ENCODE results near the gene WDR35. TPM values are rescaled to one million over a fixed set of nuclear protein-coding genes. Genes with fewer than 3 reads are reported as not detected.

WDR35 gene
- total RNA-seq, 1 experiment from 2014 or later: 16.7 TPM

DNA sequence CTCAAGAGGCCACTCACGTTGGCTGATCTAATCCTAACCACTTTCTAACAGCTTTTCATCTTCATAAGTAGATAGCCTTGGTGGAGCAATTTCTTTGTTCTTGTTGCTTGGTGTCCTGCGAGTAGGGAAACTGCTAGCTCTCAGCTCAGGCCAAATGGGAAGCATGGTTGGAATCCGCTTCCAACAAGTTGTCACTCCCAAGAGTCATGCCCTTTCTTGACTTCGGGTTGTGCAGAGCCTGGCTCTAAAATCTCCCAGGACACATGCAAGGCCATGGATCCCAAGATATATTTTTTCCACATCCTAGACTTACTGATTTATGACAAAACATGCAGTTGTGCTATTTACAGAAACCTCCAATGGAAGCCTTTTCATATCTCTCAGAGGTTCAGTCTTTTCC lies 29.8 kb upstream of the WDR35 start:
- H2AK5ac ChIP-seq (ENCODE audit: insufficient read length, low read length): no peak overlapping the region
- peaks cover 27 to 35% of the 10 kb centered on the region in 2 experiments for H3K9me3 Mint-ChIP-seq
- H3K56ac ChIP-seq (ENCODE audit: insufficient read length, low read depth, low read length): no peak overlapping the region
- H3K23ac ChIP-seq (ENCODE audit: insufficient read length, low read depth, low read length): no peak overlapping the region
- H3K36me3 Mint-ChIP-seq (ENCODE audit: insufficient read depth in 1 of 3, low read depth in 3 of 3): peaks cover 20 to 29% (median 23%) of the 10 kb centered on the region in 3 experiments
- H3K4ac ChIP-seq (ENCODE audit: low read depth, low read length): no peak overlapping the region
- H2BK20ac ChIP-seq (ENCODE audit: low read depth, low read length, poor library complexity, severe bottlenecking): no peak overlapping the region
- no peaks in the 10 kb centered on the region for H3K23me2 ChIP-seq (ENCODE audit: insufficient read length, low read depth, low read length, poor library complexity, severe bottlenecking)
- no peaks in the 10 kb centered on the region for H3K4me1 ChIP-seq (ENCODE audit: insufficient read depth, low read length)
- no peaks in the 10 kb centered on the region for H3K79me2 ChIP-seq (ENCODE audit: insufficient read depth, low read length)
- peaks cover under 1% of the 10 kb centered on the region for H3K27me3 Mint-ChIP-seq (ENCODE audit: low read depth)
- H3K4me1 Mint-ChIP-seq: no peaks in the 10 kb centered on the region
- WGBS (ENCODE audit: extremely low coverage, insufficient read length, low lambda C conversion rate): no CpG with 5 or more reads among the region's 4 CpGs
- no peak overlapping the region for H3K27ac ChIP-seq (ENCODE audit: insufficient read length, low read depth, low read length)
- H2BK120ac ChIP-seq (ENCODE audit: low read depth, low read length, poor library complexity, severe bottlenecking): no peak overlapping the region
- H4K8ac ChIP-seq (replicated peaks; ENCODE audit: insufficient read length, low read depth, low read length): no peak overlapping the region
- no peak overlapping the region for H3K18ac ChIP-seq (ENCODE audit: insufficient read length, low read depth, low read length)
- H3K14ac ChIP-seq (ENCODE audit: insufficient read depth, low read length): no peak overlapping the region
- no peak overlapping the region for H3T11ph ChIP-seq (ENCODE audit: low read length)
- no peak overlapping the region for H4K5ac ChIP-seq (ENCODE audit: insufficient read length, low read depth, low read length)
- no peak overlapping the region for H2BK12ac ChIP-seq (ENCODE audit: insufficient read length, low read depth, low read length)
- H3K4me3 Mint-ChIP-seq: no peak overlapping the region
- H3K27me3 ChIP-seq (ENCODE audit: insufficient read depth, low read length): no peaks in the 10 kb centered on the region
- H4K91ac ChIP-seq (ENCODE audit: insufficient read length, low read depth, low read length): no peak overlapping the region
- DNase-seq: no peak
- peak overlapping the region in 1 of 3 experiments; percentile 49; a peak in 2 of 7 replicates for H3K27ac Mint-ChIP-seq
- TF ChIP-seq, protein P1, sequence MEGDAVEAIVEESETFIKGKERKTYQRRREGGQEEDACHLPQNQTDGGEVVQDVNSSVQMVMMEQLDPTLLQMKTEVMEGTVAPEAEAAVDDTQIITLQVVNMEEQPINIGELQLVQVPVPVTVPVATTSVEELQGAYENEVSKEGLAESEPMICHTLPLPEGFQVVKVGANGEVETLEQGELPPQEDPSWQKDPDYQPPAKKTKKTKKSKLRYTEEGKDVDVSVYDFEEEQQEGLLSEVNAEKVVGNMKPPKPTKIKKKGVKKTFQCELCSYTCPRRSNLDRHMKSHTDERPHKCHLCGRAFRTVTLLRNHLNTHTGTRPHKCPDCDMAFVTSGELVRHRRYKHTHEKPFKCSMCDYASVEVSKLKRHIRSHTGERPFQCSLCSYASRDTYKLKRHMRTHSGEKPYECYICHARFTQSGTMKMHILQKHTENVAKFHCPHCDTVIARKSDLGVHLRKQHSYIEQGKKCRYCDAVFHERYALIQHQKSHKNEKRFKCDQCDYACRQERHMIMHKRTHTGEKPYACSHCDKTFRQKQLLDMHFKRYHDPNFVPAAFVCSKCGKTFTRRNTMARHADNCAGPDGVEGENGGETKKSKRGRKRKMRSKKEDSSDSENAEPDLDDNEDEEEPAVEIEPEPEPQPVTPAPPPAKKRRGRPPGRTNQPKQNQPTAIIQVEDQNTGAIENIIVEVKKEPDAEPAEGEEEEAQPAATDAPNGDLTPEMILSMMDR (conservative IDR thresholded peaks at IDR 0.05): no peak
- no peaks in the 10 kb centered on the region for H3K79me1 ChIP-seq (ENCODE audit: insufficient read depth, low read depth, low read length, poor library complexity, severe bottlenecking)
- H2AFZ ChIP-seq (ENCODE audit: low read length): no peak overlapping the region
- H3K9me3 ChIP-seq (ENCODE audit: control insufficient read depth, low read depth, low read length): peaks cover 9% of the 10 kb centered on the region
- H3K4me2 ChIP-seq (ENCODE audit: insufficient read depth, insufficient read length, low read length): no peak overlapping the region
- H2BK15ac ChIP-seq (ENCODE audit: low read depth, low read length): no peak overlapping the region
- no peak overlapping the region for H2BK5ac ChIP-seq (ENCODE audit: insufficient read length, low read length)
- H3K9ac ChIP-seq (ENCODE audit: extremely low read depth, insufficient read length, low read length): no peak overlapping the region
- no peaks in the 10 kb centered on the region for H4K20me1 ChIP-seq (ENCODE audit: control insufficient read depth, insufficient read depth, insufficient read length)

Data from H9 (cell line).